ENCODE measurements around the gene SAPCD2.
A peak's percentile ranks its signal among the peaks of the same experiment; 100 is the strongest.
"Not testable (repeated sequence)": the region's sequence is repeated elsewhere in the genome, so short reads cannot be mapped to it uniquely, and the experiment has no call there.

SAPCD2 gene

GRCh38 chr9:137034039-137034708, 36.2 kb downstream of the SAPCD2 start:
- H3K79me2 ChIP-seq (ENCODE audit: control insufficient read depth, insufficient read depth, low read length, unreplicated experiment): no peaks in the 10 kb centered on the region
- no peak overlapping the region for H3K27ac ChIP-seq (ENCODE audit: low read depth, low read length)
- peaks cover 5% of the 10 kb centered on the region for H3K4me1 ChIP-seq (ENCODE audit: control insufficient read depth, insufficient read depth, low read length, unreplicated experiment)
- H3K36me3 ChIP-seq (ENCODE audit: insufficient read depth, low read length): no peaks in the 10 kb centered on the region; the same call in 1 of the 2 replicates
- no peaks in the 10 kb centered on the region for H3K27me3 ChIP-seq (ENCODE audit: insufficient read depth, low read length)
- H3K4me3 ChIP-seq (ENCODE audit: low read depth, low read length): no peak overlapping the region
- H2AFZ ChIP-seq (ENCODE audit: low read length, unreplicated experiment): no peak overlapping the region

- H3K27me3 ChIP-seq (ENCODE audit: insufficient read depth, low read length); H3K36me3 ChIP-seq (ENCODE audit: insufficient read depth, low read length); H3K4me1 ChIP-seq (ENCODE audit: control insufficient read depth, insufficient read depth, low read length, unreplicated experiment); H3K79me2 ChIP-seq (ENCODE audit: control insufficient read depth, insufficient read depth, low read length, unreplicated experiment); H2AFZ ChIP-seq (ENCODE audit: low read length, unreplicated experiment); H3K27ac ChIP-seq (ENCODE audit: low read depth, low read length); H3K4me3 ChIP-seq (ENCODE audit: low read depth, low read length): not testable (repeated sequence)
Measured at GRCh38 chr9:137033481-137033880, 36.9 kb downstream of the SAPCD2 start.

GRCh38 chr9:137032858-137033257, 37.5 kb downstream of the SAPCD2 start:
- Histone ChIP-seq H3K27me3 (ENCODE audit: insufficient read depth, low read length) (no peaks in the 10 kb centered on the region), H3K27ac (ENCODE audit: low read depth, low read length) (no peak overlapping the region), H3K36me3 (ENCODE audit: insufficient read depth, low read length) (no peaks in the 10 kb centered on the region), H3K4me1 (ENCODE audit: control insufficient read depth, insufficient read depth, low read length, unreplicated experiment) (peaks cover 5% of the 10 kb centered on the region), H2AFZ (ENCODE audit: low read length, unreplicated experiment) (no peak overlapping the region), H3K4me3 (ENCODE audit: low read depth, low read length) (no peak overlapping the region), H3K79me2 (ENCODE audit: control insufficient read depth, insufficient read depth, low read length, unreplicated experiment) (no peaks in the 10 kb centered on the region)

GRCh38 chr9:137031904-137032640, 38.3 kb downstream of the SAPCD2 start, which contains the start of gene FUT7:
Gene FUT7, minus strand, starts transcription at chr9:137032088. Its CDS starts 97 bp downstream, at chr9:137031991.
- no peaks in the 10 kb centered on the region for H3K36me3 ChIP-seq (ENCODE audit: insufficient read depth, low read length)
- no peak within 1 kb of the TSS for H2AFZ ChIP-seq (ENCODE audit: low read length, unreplicated experiment)
- no peak within 1 kb of the TSS for H3K27ac ChIP-seq (ENCODE audit: low read depth, low read length)
- H3K27me3 ChIP-seq (ENCODE audit: insufficient read depth, low read length): no peaks in the 10 kb centered on the region
- H3K79me2 ChIP-seq (ENCODE audit: control insufficient read depth, insufficient read depth, low read length, unreplicated experiment): no peaks in the 10 kb centered on the region
- no peak within 1 kb of the TSS for H3K4me3 ChIP-seq (ENCODE audit: low read depth, low read length)
- peaks cover 10% of the 10 kb centered on the region for H3K4me1 ChIP-seq (ENCODE audit: control insufficient read depth, insufficient read depth, low read length, unreplicated experiment)

GRCh38 chr9:137030538-137031527, 39.5 kb downstream of the SAPCD2 start:
- H3K79me2 ChIP-seq (ENCODE audit: control insufficient read depth, insufficient read depth, low read length, unreplicated experiment): no peaks in the 10 kb centered on the region
- peaks cover 14% of the 10 kb centered on the region for H3K4me1 ChIP-seq (ENCODE audit: control insufficient read depth, insufficient read depth, low read length, unreplicated experiment)
- no peak overlapping the region for H2AFZ ChIP-seq (ENCODE audit: low read length, unreplicated experiment)
- no peaks in the 10 kb centered on the region for H3K36me3 ChIP-seq (ENCODE audit: insufficient read depth, low read length)
- H3K4me3 ChIP-seq (ENCODE audit: low read depth, low read length): no peak overlapping the region
- no peak overlapping the region for H3K27ac ChIP-seq (ENCODE audit: low read depth, low read length)
- H3K27me3 ChIP-seq (ENCODE audit: insufficient read depth, low read length): no peaks in the 10 kb centered on the region

GRCh38 chr9:137030006-137030405, 40.4 kb downstream of the SAPCD2 start:
- Histone ChIP-seq H2AFZ (ENCODE audit: low read length, unreplicated experiment) (no peak overlapping the region), H3K36me3 (ENCODE audit: insufficient read depth, low read length) (no peaks in the 10 kb centered on the region), H3K27ac (ENCODE audit: low read depth, low read length) (no peak overlapping the region), H3K79me2 (ENCODE audit: control insufficient read depth, insufficient read depth, low read length, unreplicated experiment) (no peaks in the 10 kb centered on the region), H3K4me1 (ENCODE audit: control insufficient read depth, insufficient read depth, low read length, unreplicated experiment) (peaks cover 14% of the 10 kb centered on the region), H3K27me3 (ENCODE audit: insufficient read depth, low read length) (no peaks in the 10 kb centered on the region), H3K4me3 (ENCODE audit: low read depth, low read length) (no peak overlapping the region)

GRCh38 chr9:137029058-137029936, 41.1 kb downstream of the SAPCD2 start:
- H2AFZ ChIP-seq (ENCODE audit: low read length, unreplicated experiment): no peak overlapping the region
- H3K27ac ChIP-seq (ENCODE audit: low read depth, low read length): no peak overlapping the region

GRCh38 chr9:137028263-137029057, 41.9 kb downstream of the SAPCD2 start:
- Histone ChIP-seq H3K36me3 (ENCODE audit: insufficient read depth, low read length) (no peaks in the 10 kb centered on the region), H2AFZ (ENCODE audit: low read length, unreplicated experiment) (peak overlapping the region; percentile 78), H3K27me3 (ENCODE audit: insufficient read depth, low read length) (no peaks in the 10 kb centered on the region), H3K27ac (ENCODE audit: low read depth, low read length) (no peak overlapping the region), H3K79me2 (ENCODE audit: control insufficient read depth, insufficient read depth, low read length, unreplicated experiment) (no peaks in the 10 kb centered on the region), H3K4me1 (ENCODE audit: control insufficient read depth, insufficient read depth, low read length, unreplicated experiment) (peaks cover 8% of the 10 kb centered on the region), H3K4me3 (ENCODE audit: low read depth, low read length) (peak overlapping the region; percentile 77)

More at GRCh38 chr9:137029058-137029936, 41.1 kb downstream of the SAPCD2 start:
- Histone ChIP-seq H3K36me3 (ENCODE audit: insufficient read depth, low read length) (no peaks in the 10 kb centered on the region), H3K79me2 (ENCODE audit: control insufficient read depth, insufficient read depth, low read length, unreplicated experiment) (no peaks in the 10 kb centered on the region), H3K4me3 (ENCODE audit: low read depth, low read length) (no peak overlapping the region; the same call in 1 of the 2 replicates), H3K27me3 (ENCODE audit: insufficient read depth, low read length) (no peaks in the 10 kb centered on the region), H3K4me1 (ENCODE audit: control insufficient read depth, insufficient read depth, low read length, unreplicated experiment) (peaks cover 8% of the 10 kb centered on the region)
